ENCODE data around the gene LUC7L.
A peak's percentile ranks its signal among the peaks of the same experiment; 100 is the strongest.
"Not testable (repeated sequence)": the region's sequence is repeated elsewhere in the genome, so short reads cannot be mapped to it uniquely, and the experiment has no call there.

LUC7L gene

GRCh38 chr16:229731-230281 is 557 bp upstream of the LUC7L start:
- DNase-seq (ENCODE audit: low spot score): no peak

- DNase-seq (ENCODE audit: low spot score): peak; percentile 30
Measured at GRCh38 chr16:228151-228851, 948 bp downstream of the LUC7L start.

GRCh38 chr16:220021-220420 is 9.2 kb downstream of the LUC7L start:
- no peak for DNase-seq (ENCODE audit: low spot score)

DNA sequence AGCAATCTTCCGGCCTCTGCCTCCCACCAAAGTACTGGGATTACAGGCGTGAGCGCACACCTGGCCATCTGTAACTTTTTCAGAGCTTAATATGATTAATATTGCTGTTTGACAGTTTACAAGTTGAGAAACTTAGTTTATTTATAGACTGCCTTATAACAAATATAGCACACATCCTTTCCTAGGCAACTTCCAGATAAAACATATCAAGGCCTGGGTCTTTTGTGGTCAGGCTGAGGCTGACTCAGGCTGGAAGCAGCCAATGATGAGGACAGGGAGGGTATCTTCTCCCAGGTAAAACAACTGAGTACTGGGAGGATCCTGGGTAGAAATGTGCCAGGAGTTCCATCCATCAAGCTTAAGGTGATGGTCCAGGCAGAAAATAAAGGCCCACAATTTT is 16.2 kb downstream of the LUC7L start:
- DNase-seq (ENCODE audit: low spot score): no peak

DNA sequence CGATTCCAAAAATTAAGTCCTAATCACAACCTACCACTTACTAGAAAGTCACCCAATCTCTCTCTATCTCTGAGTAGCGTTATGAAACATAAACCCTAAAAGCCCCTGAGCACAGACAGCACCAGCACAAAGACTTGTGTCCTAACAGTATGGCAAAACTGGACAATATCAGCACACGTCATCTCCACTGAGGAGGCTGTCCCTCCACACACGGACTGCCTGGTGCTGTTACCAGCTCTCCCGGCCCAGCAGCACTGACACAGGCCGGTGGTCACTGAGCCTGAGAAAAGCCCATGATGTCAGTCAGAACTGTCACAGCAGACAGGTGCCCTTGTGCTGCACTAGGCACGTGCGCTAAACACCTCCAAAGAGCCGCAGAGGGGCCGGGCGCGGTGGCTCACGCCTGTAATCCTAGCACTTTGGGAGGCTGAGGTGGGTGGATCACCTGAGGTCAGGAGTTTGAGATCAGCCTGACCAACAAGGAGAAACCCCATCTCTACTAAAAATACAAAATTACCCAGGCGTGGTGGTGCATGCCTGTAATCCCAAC is 17.5 kb downstream of the LUC7L start:
- DNase-seq (ENCODE audit: low spot score): not testable (repeated sequence)

DNA sequence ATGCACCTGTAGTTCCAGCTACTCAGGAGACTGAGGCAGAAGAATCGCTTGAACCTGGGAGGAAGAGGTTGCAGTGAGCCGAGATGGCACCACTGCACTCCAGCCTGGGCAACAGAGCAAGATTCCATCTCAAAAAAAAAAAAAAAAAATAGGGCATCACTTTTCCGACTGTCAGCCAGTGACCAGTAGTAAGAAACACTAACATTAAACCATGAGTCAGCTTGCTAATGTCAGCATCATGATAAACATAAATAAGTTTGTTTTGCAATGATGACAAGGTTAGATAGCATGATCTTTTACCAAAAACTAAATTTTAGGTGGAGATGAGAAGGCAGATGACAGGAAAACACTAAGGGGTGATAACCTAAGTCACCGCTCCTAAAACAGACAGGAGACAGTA is 19.9 kb downstream of the LUC7L start:
- not testable (repeated sequence) for DNase-seq (ENCODE audit: low spot score)

- DNase-seq (ENCODE audit: low spot score): not testable (repeated sequence)
Measured at GRCh38 chr16:204046-204445, 25.2 kb downstream of the LUC7L start.

GRCh38 chr16:203246-203645 is 26.0 kb downstream of the LUC7L start:
- no peak for DNase-seq (ENCODE audit: low spot score)

DNA sequence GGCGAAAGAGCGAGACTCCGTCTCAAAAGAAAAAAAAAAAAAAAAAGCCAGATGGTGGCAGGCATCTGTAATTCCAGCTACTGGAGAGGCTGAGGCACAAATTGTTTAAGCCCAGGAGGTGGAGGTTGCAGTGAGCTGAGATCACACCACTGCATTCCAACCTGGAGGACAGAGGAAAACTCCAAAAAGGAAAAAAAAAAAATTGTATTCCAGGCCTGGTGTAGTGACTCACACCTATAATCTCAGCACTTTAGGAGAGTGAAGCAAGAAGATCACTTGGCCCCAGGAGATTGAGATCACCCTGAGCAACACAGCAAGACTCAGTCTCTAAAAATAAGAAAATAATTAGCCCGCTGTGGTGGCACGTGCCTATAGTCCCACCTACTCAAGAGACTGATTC is 28.9 kb downstream of the LUC7L start:
- DNase-seq (ENCODE audit: low spot score): no peak

GRCh38 chr16:194516-194915 is 34.7 kb downstream of the LUC7L start:
- DNase-seq (ENCODE audit: low spot score): no peak

DNA sequence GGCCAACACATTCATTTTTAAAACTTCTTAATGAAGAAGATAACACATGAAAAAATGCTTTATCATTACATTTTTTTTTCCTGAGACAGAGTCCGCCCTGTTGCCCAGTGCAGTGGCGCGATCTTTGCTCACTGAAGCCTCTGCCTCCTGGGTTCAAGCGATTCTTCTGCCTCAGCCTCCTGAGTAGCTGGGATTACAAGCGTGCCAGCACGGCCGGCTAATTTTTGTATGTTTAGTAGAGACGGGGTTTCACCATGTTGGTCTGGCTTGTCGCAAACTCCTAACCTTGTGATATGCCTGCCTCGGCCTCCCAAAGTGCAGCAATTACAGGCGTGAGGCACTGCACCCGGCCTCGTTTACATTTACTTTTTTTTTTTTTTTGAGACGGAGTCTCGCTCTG is 35.8 kb downstream of the LUC7L start:
- DNase-seq (ENCODE audit: low spot score): no peak

- DNase-seq (ENCODE audit: low spot score): no peak
Measured at GRCh38 chr16:192686-193085, 36.6 kb downstream of the LUC7L start.

- no peak for DNase-seq (ENCODE audit: low spot score)
Measured at GRCh38 chr16:191831-192230, 37.4 kb downstream of the LUC7L start.

DNA sequence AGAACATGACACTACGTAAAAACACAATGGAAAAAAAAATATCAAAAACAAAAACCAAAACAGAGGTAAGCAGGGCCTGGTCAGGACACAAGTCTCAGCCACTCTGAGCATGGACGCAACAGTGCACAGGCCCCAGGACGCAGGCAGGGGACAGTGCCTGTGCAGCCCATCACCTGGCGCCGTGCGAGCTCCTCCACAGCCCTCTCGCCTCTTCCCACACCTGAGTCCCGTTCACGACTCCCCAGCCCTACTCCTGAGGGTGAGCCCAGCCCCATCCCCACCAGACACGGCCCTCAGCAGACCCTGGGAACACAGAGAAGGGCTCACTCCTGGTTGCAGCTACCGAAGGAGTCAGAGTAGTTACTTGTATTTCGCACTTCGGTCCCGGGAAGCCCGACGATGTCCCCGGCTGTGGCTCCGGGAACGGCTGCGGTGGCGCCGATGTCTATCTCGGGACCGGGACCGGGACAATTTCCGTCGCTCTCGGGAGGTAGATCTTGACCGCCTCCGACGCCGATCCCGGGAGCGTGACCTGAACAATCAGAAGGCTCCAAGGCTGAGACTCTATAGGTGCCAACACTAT is 39.6 kb downstream of the LUC7L start:
- DNase-seq (ENCODE audit: low spot score): no peak

DNA sequence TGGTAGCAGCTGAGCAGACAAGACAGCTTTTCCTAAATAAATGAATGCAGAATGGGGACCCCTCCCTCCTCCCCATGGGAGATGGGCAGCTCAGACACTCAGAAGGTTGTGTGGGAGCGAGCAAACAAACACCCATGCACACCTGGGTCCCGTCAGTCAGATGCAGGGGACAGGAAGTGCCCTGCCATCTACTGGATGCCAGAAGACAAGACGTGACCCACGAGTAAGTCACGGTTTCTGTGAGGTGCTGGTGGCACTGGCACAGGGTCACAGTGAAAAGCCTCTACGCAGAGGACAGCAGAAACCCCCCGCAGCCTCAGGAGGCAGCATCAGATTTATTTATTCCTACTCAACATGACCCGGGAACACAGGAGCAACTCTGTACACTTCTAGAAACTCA is 40.6 kb downstream of the LUC7L start:
- DNase-seq (ENCODE audit: low spot score): no peak

- DNase-seq (ENCODE audit: low spot score): no peak
Measured at GRCh38 chr16:187330-187729, 41.9 kb downstream of the LUC7L start.

DNA sequence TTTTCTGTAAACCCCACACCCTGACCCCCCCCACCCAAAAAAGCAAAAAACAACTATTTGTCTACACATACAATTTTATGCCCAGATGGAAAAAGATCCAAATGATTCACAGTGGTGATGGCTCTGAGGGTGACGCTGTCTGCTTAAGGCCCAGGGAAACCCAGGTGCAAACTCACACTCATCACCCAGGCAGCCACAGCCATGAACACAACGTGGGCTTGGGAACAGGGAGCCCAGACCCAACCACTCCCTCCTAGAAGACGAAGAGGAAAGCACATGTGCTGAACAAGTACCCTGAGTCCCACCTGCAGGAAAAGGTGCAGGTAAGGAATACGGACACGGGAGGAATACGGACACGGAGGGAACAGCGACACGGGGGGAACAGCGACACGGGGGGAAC is 43.6 kb downstream of the LUC7L start:
- no peak for DNase-seq (ENCODE audit: low spot score)

DNA sequence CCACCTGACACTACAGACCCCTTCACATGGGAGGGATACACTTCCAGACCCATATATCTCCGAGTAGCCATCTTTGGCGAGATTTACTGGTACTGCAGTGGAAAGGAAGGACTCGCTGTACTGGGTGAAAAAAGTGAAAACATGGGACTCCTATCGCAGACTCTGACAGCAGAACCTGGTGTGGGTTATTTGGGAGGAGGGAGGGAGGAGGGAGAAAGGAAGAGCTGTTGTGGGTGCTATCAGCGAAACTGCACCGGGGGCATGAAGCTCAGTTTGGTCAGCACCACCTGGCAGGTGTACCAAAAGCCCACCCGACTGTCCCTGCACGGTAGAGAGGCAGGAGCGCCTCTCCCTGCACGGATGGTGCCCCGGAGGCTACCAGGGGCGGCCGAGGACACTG is 44.0 kb downstream of the LUC7L start:
- DNase-seq (ENCODE audit: low spot score): no peak

- DNase-seq (ENCODE audit: low spot score): no peak
Measured at GRCh38 chr16:183005-183404, 46.2 kb downstream of the LUC7L start.

DNA sequence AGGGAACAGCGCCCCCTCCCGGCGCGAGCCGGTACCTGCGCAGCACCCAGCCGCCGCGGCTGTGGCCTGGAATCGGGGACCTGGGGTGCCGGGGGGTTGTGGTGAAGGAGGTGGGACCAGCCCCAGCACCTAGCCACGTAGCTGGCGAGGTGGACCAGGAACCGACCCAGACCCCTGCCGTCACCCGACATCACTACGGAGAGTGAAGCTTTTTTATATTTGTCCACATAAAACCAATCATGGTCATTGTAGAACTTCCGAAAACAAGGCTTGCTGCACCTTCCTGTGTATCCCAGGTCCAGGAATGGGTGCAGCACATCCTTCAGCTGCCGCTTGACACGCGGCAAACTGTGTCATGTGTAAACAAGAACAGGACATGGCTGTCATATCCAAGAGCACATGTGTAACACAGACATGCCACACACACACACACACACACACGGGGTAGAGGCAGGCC is 47.7 kb downstream of the LUC7L start:
- DNase-seq (ENCODE audit: low spot score): no peak

DNA sequence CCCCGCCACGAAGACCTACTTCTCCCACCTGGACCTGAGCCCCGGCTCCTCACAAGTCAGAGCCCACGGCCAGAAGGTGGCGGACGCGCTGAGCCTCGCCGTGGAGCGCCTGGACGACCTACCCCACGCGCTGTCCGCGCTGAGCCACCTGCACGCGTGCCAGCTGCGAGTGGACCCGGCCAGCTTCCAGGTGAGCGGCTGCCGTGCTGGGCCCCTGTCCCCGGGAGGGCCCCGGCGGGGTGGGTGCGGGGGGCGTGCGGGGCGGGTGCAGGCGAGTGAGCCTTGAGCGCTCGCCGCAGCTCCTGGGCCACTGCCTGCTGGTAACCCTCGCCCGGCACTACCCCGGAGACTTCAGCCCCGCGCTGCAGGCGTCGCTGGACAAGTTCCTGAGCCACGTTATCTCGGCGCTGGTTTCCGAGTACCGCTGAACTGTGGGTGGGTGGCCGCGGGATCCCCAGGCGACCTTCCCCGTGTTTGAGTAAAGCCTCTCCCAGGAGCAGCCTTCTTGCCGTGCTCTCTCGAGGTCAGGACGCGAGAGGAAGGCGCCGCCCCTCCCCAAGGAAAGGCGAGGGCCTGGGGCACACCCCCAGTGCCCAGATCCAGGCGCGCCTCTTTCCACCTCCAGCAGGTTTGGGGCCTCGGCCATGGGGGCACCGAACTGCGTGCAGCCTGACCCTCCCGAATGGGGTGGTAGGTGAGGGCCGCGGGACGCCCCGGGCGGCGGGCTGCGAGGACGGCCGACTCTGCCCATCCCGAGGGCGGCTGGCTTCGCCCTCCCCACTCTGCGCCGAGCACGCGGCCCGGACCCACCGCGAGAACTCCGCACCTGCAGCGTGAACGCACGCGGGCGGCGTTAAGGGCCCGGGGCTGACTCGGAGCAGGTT is 48.3 kb downstream of the LUC7L start:
- DNase-seq (ENCODE audit: low spot score): peak; percentile 70

- DNase-seq (ENCODE audit: low spot score): no peak
Measured at GRCh38 chr16:180101-180675, 49.1 kb downstream of the LUC7L start, which contains the start of gene HBQ1. Gene HBQ1 (plus strand): TSS chr16:180459. CDS start chr16:180487, 28 bp downstream.

All from COLO829 (cell line).